ENCODE results near the gene OR2T5.
"Not testable (repeated sequence)": the region's sequence is repeated elsewhere in the genome, so short reads cannot be mapped to it uniquely, and the experiment has no call there.

DNA sequence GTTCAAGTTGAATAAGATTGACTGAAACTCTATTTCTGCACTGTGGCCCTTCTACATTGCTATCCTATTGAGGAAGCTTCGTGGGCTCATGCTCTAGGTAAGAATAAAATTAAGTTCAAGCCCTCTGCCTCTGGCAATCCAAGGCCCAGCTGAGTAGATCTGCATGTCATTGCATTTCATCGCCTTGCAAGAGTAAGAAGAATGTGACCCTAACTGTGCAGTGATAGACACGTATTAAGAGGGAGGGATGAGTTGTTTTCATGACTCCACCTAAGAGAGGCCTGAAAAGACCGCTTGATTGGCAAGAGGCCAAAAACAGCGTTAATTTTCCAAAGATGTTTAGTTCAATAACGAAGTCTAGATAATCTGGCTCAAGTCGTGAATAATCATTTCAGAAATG, 29.3 kb upstream of the OR2T5 start:
- TF ChIP-seq CTCF (IDR thresholded peaks at IDR 0.05; ENCODE audit: low read depth, low read length, poor library complexity, severe bottlenecking); EZH2phosphoT487 (IDR thresholded peaks at IDR 0.05; ENCODE audit: borderline replicate concordance, low read length): not testable (repeated sequence)

All from DOHH2 (cell line).